Cardiac muscle cell (in vitro differentiated cells and primary cell): ENCODE results near the gene DQX1. TPM values are rescaled to one million over a fixed set of nuclear protein-coding genes. Genes with fewer than 3 reads are reported as not detected.

Source experiments
- DNase-seq, 2 donors: peaks; one replicate each; pipeline versions ENCODE4 v3.0.0 to v3.0.0-alpha.2; 2010 to 2017; ENCODE audit warnings: low read depth in 1 of 2, low spot score in 1 of 2
- H3K27ac ChIP-seq: fragments of 200-600 bp; sonication (generic); 2 replicates; pipeline ENCODE4 v1.5.1; 2016
- H3K27me3 ChIP-seq: fragments of 200-600 bp; sonication (generic); 2 replicates; pipeline ENCODE4 v1.6.0; 2016; ENCODE audit warnings: control low read depth
- H3K36me3 ChIP-seq: fragments of 200-600 bp; sonication (generic); 2 replicates; pipeline ENCODE4 v1.5.1; 2016; ENCODE audit warnings: control low read depth
- H3K4me1 ChIP-seq: fragments of 200-600 bp; sonication (generic); 2 replicates; pipeline ENCODE4 v1.8.1; 2017; ENCODE audit warnings: low read depth, mild to moderate bottlenecking, mixed run types
- H3K4me3 ChIP-seq: fragments of 200-600 bp; sonication (generic); 2 replicates; pipeline ENCODE4 v1.5.1; 2016; ENCODE audit warnings: mild to moderate bottlenecking
- H3K9me3 ChIP-seq: fragments of 200-600 bp; sonication (generic); 2 replicates; pipeline ENCODE4 v1.5.1; 2017; ENCODE audit warnings: low read depth, mild to moderate bottlenecking, control low read depth
- CTCF ChIP-seq: IDR thresholded peaks from 2 replicates; pipeline ENCODE4 v1.5.1; 2012; ENCODE audit warnings: low read depth, mild to moderate bottlenecking, low read length
- polyA plus RNA-seq: library from polyadenylated mRNA; unstranded; fragments of >200 nt; fragmentation: Nextera tagmentation; extraction: Ambion mirVana; gene quantifications from 2 replicates; pipeline ENCODE4 v1.2.1, GENCODE V29; 2016
- total RNA-seq: library from RNA; depleted of rRNA; stranded (reverse); fragments of >200 nt; gene quantifications from 2 replicates; pipeline ENCODE4 v1.2.3, GENCODE V29; 2016

Gene DQX1
- total and polyA plus RNA-seq, 2 experiments from 2014 or later: 0.67 to 0.98 TPM

- H3K4me3 ChIP-seq: no peak overlapping the region
- no peaks in the 10 kb centered on the region for H3K9me3 ChIP-seq
- no peak for TF ChIP-seq CTCF
- H3K27me3 ChIP-seq: peaks cover 97% of the 10 kb centered on the region
- H3K36me3 ChIP-seq: no peaks in the 10 kb centered on the region
- H3K4me1 ChIP-seq: no peaks in the 10 kb centered on the region
- H3K27ac ChIP-seq: no peak overlapping the region
- no peak for DNase-seq
Measured at GRCh38 chr2:74513605-74514367, 12.2 kb downstream of the DQX1 start.

- DNase-seq: no peak
- TF ChIP-seq CTCF: no peak
- H3K36me3 ChIP-seq: no peaks in the 10 kb centered on the region
- no peaks in the 10 kb centered on the region for H3K9me3 ChIP-seq
- H3K4me1 ChIP-seq: no peaks in the 10 kb centered on the region
- H3K27ac ChIP-seq: no peak overlapping the region
- no peak overlapping the region for H3K4me3 ChIP-seq
- peaks cover 89% of the 10 kb centered on the region for H3K27me3 ChIP-seq
Measured at GRCh38 chr2:74512744-74513604, 13.1 kb downstream of the DQX1 start.

GRCh38 chr2:74511104-74511989 lies 14.7 kb downstream of the DQX1 start:
- no peaks in the 10 kb centered on the region for H3K36me3 ChIP-seq
- no peak for DNase-seq

GRCh38 chr2:74510272-74510671 lies 15.8 kb downstream of the DQX1 start:
- Histone ChIP-seq H3K27me3 (peaks cover 67% of the 10 kb centered on the region), H3K4me1 (no peaks in the 10 kb centered on the region)

More at GRCh38 chr2:74511104-74511989, 14.7 kb downstream of the DQX1 start:
- no peaks in the 10 kb centered on the region for H3K9me3 ChIP-seq
- H3K4me3 ChIP-seq: no peak overlapping the region
- H3K27ac ChIP-seq: no peak overlapping the region
- no peaks in the 10 kb centered on the region for H3K4me1 ChIP-seq
- TF ChIP-seq CTCF: no peak
- peaks cover 72% of the 10 kb centered on the region for H3K27me3 ChIP-seq

More at GRCh38 chr2:74510272-74510671, 15.8 kb downstream of the DQX1 start:
- H3K4me3 ChIP-seq: no peak overlapping the region
- H3K9me3 ChIP-seq: no peaks in the 10 kb centered on the region
- H3K36me3 ChIP-seq: peaks cover 2% of the 10 kb centered on the region
- TF ChIP-seq CTCF: no peak
- H3K27ac ChIP-seq: no peak overlapping the region
- DNase-seq: no peak
